ENCODE results near the gene STX12. TPM values are rescaled to one million over a fixed set of nuclear protein-coding genes. Genes with fewer than 3 reads are reported as not detected.

The STX12 gene
- total and polyA plus RNA-seq, 2 of the 4 experiments (the other 2 are of a cell fraction), result 28.6 to 54.8 TPM

- no peak overlapping the region for H2BK20ac ChIP-seq (ENCODE audit: low read depth, low read length)
- no peak overlapping the region for H2BK5ac ChIP-seq (ENCODE audit: low read depth, low read length, poor library complexity, severe bottlenecking)
- H4K91ac ChIP-seq (ENCODE audit: insufficient read depth, low read depth, low read length), result no peak overlapping the region
- no peak overlapping the region for H3K18ac ChIP-seq (ENCODE audit: low read depth, low read length)
- in situ Hi-C loops (cut with MboI; ENCODE audit: low sequenced_read_pairs) (no loop called here), dilution Hi-C loops (cut with HindIII; ENCODE audit: low sequenced_read_pairs, unreplicated experiment) (no loop called here), intact Hi-C loops (cut with micrococcal nuclease) (no loop called here)
- H3K14ac ChIP-seq (replicated peaks; ENCODE audit: low read depth, low read length), result no peak overlapping the region
- peaks cover 17 to 86% of the 10 kb centered on the region in 2 experiments; a peak in 3 of 4 replicates for H3K79me1 ChIP-seq (ENCODE audit: low read depth in 1 of 2, low read length in 2 of 2)
- TF ChIP-seq MXI1 (IDR thresholded peaks at IDR 0.05; ENCODE audit: borderline replicate concordance, low read depth, low read length) (no peak), BHLHE40 (IDR thresholded peaks at IDR 0.05; ENCODE audit: low read depth, low read length) (no peak), ELK1 (IDR thresholded peaks at IDR 0.05; ENCODE audit: borderline replicate concordance, low read depth, low read length) (no peak), FOS (IDR thresholded peaks at IDR 0.05; ENCODE audit: low read depth, low read length) (no peak), RCOR1 (IDR thresholded peaks at IDR 0.05; ENCODE audit: insufficient replicate concordance, low read length) (no peak), MAFK (IDR thresholded peaks at IDR 0.05; ENCODE audit: low read depth, low read length) (no peak), POLR2A (IDR thresholded peaks at IDR 0.05; ENCODE audit: low read depth, low read length) (no peak), RAD21 (IDR thresholded peaks at IDR 0.05; ENCODE audit: low read length) (no peak), RFX5 (IDR thresholded peaks at IDR 0.05; ENCODE audit: low read depth, low read length) (no peak), SMC3 (IDR thresholded peaks at IDR 0.05; ENCODE audit: low read depth, low read length) (no peak), CTCF (conservative IDR thresholded peaks at IDR 0.05; ENCODE audit: low read depth, low read length) (no peak), MAZ (IDR thresholded peaks at IDR 0.05; ENCODE audit: borderline replicate concordance, low read depth, low read length) (no peak), CHD1 (IDR thresholded peaks at IDR 0.05; ENCODE audit: low read depth, low read length) (no peak), CEBPB (IDR thresholded peaks at IDR 0.05; ENCODE audit: low read depth, low read length) (no peak), USF2 (IDR thresholded peaks at IDR 0.05; ENCODE audit: low read depth, low read length) (no peak)
- H3K9me3 ChIP-seq (ENCODE audit: control insufficient read depth, insufficient read depth, low read length), result no peaks in the 10 kb centered on the region
- H4K5ac ChIP-seq (ENCODE audit: low read depth, low read length), result no peak overlapping the region
- peaks cover 7% of the 10 kb centered on the region for H3K9me1 ChIP-seq (ENCODE audit: insufficient read depth, low read length)
- POLR2A ChIA-PET (ENCODE audit: unreplicated experiment), result no interaction called here
- H3K23ac ChIP-seq (ENCODE audit: low read depth, low read length), result no peak overlapping the region; the same call in 1 of the 2 replicates
- no peak overlapping the region for H3K4me3 ChIP-seq (ENCODE audit: insufficient read depth, low read depth, low read length)
- H2BK120ac ChIP-seq (ENCODE audit: low read depth, low read length), result no peak overlapping the region
- H2AFZ ChIP-seq (replicated peaks; ENCODE audit: low read length, poor library complexity), result no peak overlapping the region
- no peak overlapping the region for H3K9ac ChIP-seq (ENCODE audit: low read depth, low read length)
- peaks cover 4% of the 10 kb centered on the region; the same call in 1 of the 2 replicates for H3K4me1 ChIP-seq (ENCODE audit: control insufficient read depth, insufficient read depth, low read length)
- H3K36me3 ChIP-seq (ENCODE audit: control insufficient read depth, insufficient read depth, low read length), result peaks cover 2% of the 10 kb centered on the region; the same call in 1 of the 2 replicates
- H4K8ac ChIP-seq (ENCODE audit: low read depth in 2 of 2, low read length in 2 of 2), result no peak overlapping the region
- H3K4ac ChIP-seq (ENCODE audit: low read depth, low read length), result no peak overlapping the region
- no peak for DNase-seq
- H3K56ac ChIP-seq (ENCODE audit: extremely low read depth, insufficient read depth, low read length), result no peak overlapping the region
- H3K27me3 ChIP-seq (ENCODE audit: control insufficient read depth, insufficient read depth, low read length), result no peaks in the 10 kb centered on the region
- 0 out of 2 replicates have a peak overlapping the region, but pooled peaks have one; percentile 20 for H2AK5ac ChIP-seq (ENCODE audit: low read depth, low read length)
- no peak overlapping the region for H2AK9ac ChIP-seq (replicated peaks; ENCODE audit: low read depth, low read length, poor library complexity)
- no peak overlapping the region for H3K27ac ChIP-seq (ENCODE audit: insufficient read depth, low read length)
- CTCF ChIA-PET, result no interaction called here
- H3K4me2 ChIP-seq (ENCODE audit: low read depth, low read length), result no peak overlapping the region
- peaks cover 30% of the 10 kb centered on the region; the same call in 1 of the 2 replicates for H4K20me1 ChIP-seq (ENCODE audit: insufficient read depth, low read length)
- ATAC-seq (ENCODE audit: low read depth), result no peak
- BruUV-seq (replicated peaks), result no TSS peak
- WGBS, 2 experiments (ENCODE audit: extremely low coverage in 2 of 2, insufficient read length in 1 of 2), result 86% methylated on average over 1 of the region's 3 CpGs; no CpG with 5 or more reads in 1 of the 2 experiments
- H2BK15ac ChIP-seq (ENCODE audit: low read depth, low read length), result no peak overlapping the region
These were observed 5.0 kb downstream of the STX12 start for GRCh38 chr1:27778056-27778455.

Measured in IMR-90 (cell line).